Middle frontal gyrus (tissue), 1 donor: ENCODE data around the gene TMOD1.
"Not testable (repeated sequence)": the region's sequence is repeated elsewhere in the genome, so short reads cannot be mapped to it uniquely, and the experiment has no call there.

Experiments
- DNase-seq: peaks from one replicate; pipeline ENCODE4 v3.0.0-alpha.2; 2015; ENCODE audit warnings: low spot score; ENCODE audit errors: extremely low spot score

Gene TMOD1

DNA sequence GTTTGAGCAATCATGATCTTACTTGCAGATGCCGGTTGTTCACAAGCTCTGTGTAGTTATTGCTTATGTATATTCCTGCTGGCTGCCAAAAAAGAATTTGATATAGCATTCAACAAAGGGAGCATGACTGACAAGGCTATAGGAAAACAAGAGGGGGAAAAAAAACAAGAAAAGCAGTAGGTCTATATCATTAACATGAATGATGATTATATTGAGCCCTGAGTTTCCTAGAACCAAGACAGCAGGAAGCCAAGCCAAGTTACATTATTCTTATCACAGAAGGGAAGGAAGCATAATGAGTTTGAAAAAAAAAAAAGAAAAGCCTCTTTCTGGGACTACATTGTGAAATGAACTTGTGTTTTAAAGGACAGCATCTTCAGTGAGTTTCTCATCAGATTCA is 90.7 kb downstream of the TMOD1 start:
- no peak for DNase-seq

- peak; percentile 20 for DNase-seq
Observed at GRCh38 chr9:97593960-97594359, 92.5 kb downstream of the TMOD1 start.

DNA sequence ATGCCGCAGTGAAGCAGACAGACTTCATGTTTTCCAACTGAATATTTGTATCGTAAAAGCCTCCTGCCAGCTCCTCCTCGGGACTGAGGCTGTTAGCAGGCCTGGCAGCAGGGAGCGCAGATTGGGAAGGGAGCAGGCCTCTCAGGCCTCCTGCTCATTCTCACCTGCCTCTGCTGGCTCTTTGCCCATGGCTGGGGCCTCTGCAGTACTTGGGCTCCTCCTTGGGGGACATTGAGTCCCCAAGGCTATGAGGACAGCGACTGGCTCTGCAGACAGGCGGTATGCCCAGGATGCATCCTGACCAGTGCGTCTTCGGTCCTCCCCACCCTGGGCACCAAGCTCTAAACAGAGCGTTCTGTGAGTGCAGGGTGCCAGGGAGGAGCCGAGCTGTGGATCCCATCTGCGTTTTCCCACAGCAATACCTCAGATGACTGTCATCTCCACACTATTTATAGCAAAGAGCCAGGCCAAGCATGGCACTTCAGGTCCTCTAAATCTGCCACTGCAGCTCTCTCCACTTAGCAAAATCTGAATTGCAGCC is 93.0 kb downstream of the TMOD1 start:
- DNase-seq: no peak

GRCh38 chr9:97596906-97597305 is 95.4 kb downstream of the TMOD1 start:
- peak; percentile 24 for DNase-seq

DNA sequence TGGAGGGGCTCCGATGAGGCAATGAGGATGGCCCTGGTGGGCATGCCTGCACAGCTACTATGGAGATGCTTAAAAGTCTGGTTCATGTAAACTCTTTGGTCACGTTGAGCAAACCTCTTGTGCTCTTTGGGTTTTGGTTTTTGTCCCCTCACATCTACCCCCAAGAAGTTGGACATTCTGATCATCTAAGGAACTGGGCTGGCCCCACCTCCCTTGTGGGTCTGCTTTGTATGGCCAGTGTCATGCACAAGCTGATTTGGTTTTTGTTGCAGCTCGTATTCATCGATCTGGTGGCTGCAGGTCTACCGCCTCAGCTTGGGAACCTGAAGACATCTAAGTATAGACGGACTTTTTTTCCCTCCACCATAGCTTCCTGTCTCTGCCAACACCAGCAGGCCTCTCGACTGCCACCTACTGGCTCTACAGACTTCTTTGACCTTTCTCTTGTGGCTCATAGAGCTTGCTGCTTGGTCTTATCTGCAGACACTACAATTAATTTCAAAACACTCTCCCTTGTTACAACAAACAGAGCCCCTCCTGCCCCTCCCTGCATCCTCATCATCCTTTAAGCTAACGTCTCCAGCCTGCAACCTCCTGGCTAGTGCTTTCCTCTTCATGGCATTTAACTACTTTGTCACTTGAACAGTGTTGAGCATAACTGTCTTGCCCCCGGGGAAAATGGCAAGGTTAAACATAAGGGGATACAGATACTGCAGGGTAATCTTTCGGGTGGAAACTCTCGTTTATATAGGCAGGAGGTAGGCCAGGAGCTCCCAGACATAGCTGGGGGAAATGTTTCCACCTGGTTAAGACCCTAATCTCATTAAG is 97.2 kb downstream of the TMOD1 start:
- DNase-seq: peak; percentile 70

- no peak for DNase-seq
Observed at GRCh38 chr9:97599314-97599846, 97.9 kb downstream of the TMOD1 start.

DNA sequence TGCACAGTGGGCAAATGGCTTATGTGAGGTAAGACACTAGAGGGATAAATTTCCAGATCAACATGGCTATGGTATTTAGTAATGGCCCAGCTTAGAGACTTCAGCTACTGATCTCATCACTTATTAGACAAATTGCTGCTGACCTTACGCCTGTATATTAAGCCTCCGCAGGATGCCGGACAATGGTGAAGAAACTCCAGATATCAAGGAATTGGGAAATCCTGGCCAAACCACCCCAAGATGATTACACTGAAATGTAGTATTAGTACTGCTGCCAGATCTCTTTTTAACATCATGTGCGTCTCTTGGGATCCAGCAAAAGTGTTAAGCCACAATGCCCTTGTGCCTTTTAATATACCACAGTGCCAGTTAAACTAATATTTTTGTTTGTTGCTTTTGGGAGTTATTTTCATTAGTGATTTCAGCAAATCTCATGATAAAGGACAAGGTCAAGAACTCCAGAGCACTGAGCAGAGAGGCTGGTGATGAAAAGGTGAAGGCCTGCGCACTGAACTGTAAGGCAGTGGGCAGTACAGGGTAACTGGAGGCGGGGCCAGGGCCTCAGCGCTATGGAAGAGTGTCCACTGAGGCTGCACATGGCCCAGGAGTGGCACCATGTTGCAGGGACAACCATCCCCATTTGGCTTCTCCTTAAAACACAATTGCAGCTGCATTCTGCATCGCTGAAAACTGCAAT is 99.2 kb downstream of the TMOD1 start:
- no peak for DNase-seq

- DNase-seq: no peak
Observed at GRCh38 chr9:97601228-97601898, 99.9 kb downstream of the TMOD1 start.

- no peak for DNase-seq
Observed at GRCh38 chr9:97602430-97602829, 101.0 kb downstream of the TMOD1 start.

DNA sequence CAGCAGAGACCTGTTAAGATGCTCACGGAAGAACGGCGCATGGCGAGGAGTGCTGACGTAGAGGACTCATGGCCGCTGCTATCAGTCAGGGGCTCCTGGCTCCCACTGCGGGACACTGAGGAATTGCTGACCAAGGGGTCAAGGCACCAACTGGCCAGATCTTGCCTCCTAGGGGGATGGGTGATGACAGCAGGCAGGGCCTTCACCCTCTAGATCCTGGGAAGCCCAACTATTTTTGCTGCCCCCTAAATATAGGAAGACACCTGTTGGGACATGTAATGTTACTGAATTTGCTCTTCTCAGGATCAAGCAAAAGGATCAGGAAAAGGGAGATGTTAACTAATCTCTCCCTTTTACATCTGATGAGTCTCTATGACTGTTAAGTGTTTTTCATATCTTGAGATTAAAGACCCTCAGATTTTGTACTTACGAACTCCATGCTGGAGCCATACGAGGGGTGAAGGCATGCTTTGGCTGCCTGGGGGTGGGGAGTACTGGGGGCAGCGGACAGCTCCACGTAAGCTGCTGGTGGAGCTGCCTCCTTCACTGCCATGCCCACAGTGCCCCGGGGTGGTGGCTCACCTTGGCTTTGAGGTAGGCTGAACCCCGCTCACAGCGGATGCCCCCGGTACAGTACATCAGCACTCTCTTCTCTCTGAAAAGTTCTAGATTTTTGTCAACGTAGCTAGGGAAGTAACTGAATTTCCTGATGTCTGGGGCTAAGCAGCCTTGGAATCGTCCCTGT is 103.6 kb downstream of the TMOD1 start:
- DNase-seq: no peak

DNA sequence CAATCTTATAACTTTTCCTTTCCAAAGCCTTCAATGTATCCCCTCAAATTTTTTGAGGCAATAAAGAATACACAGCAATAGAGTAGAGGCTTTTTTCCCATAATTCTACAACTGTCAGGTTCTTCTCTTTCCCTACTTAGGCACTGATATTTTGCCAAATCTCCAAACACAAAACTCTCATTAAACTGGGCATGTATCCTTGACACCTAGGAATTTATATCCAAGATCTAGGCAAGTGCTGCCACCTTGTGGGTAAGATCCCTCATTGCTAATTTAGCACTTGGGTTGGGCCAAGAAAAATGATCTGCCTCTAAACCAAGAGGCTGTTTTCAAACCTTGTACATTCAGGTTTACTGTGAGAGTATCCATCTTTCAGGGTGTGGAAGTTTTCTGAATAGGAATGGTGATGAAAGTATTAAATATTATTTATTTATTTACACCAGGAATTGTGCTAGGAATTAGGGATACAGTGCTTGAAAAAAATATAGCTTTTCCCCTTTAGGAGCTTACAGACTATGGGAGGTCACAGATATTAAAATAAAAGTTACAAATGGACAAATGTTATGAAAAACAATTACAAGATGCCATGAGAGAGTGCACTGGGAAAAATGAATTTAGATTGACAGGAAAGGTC is 114.1 kb downstream of the TMOD1 start:
- DNase-seq: peak; percentile 66

DNA sequence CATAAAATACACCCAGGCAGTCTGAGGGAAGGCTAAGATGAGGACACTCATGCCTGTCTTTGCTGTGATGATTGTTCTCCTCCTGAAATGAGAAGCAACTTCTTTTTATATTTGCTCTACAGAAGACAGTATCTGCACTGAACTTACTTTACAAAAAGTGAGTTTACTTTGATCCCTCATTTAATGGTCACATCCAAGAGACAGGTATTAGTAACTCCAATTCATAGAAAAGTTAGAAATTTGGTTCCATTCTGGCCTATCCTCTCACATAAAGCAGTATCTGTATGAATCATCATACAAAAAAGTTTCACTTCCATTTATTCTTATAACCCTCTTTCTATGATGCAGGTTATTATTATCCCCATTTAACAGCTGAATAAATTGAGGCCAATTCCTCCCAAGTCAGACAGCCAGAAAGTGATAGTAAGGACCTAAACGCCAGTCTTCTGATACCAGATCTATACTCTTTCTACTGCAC is 116.5 kb downstream of the TMOD1 start:
- no peak for DNase-seq

DNA sequence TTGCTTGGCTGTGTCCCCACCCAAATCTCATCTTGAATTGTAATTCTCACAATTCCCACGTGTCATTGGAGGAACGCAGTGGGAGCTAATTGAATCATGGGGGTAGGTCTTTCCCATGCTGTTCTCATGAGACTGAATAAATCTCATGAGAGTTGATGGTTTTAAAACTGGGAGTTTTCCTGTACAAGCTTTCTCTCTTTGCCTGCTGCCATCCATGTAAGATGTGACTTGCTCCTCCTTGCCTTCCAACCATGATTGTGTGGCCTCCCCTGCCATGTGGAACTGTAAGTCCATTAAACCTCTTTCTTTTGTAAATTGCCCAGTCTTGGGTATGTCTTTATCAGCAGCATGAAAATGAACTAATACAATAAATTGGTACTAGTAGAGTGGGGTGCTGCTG is 118.6 kb downstream of the TMOD1 start:
- DNase-seq: not testable (repeated sequence)

DNA sequence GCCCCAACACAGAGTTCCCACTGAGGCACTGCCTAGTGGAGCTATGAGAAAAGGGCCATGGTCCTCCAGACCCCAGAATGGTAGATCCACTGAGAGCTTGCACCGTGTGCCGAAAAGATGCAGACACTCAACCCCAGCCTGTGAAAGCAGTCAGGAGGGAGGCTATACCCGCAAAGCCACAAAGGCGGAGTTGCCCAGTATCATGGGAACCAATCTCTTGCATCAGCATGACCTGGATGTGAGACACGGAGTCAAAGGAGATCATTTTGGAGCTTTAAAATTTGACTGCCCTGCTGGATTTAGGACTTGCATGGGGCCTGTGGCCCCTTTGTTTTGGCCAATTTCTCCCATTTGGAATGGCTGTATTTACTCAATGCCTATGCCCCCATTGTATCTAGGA is 121.0 kb downstream of the TMOD1 start:
- DNase-seq: not testable (repeated sequence)

DNA sequence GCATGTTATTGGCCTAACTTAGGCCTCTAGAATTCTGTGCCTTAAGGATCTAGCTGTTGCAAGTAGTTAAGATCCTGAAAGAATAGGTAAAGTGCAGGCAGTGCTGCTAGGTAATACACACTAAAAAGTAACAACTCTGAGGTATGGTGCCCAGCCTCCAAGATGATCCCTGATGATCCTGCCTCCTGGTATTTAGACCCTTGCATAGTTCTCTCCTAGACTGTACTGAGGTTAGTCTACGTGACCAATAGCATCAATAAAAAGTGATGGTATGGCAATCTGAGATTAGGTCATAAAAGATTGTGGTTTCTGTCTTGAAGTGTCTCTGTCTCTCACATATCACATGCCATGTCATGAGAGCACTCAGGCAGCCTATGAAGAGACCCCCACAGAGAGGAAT is 122.5 kb downstream of the TMOD1 start:
- DNase-seq: no peak

DNA sequence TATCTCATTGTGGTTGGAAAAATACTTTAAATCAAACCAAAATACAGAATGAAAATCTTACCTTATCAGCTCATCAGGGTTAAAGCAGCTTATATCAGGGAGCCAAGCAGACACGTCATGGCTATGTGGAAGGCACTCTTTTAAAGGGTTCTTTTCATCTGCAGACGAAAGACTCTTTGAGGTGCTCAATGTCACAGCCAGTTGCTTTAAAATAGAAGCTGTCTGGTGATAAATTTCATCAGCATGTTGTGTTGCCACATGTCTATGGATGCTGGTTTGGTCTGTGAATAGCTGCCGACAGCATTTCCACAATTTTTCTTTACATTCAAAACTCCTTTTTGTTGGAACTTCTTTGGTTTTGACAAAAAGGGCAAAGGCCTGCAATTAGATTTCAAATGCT is 124.2 kb downstream of the TMOD1 start:
- no peak for DNase-seq

GRCh38 chr9:97627624-97628023 is 126.2 kb downstream of the TMOD1 start:
- DNase-seq: no peak

- no peak for DNase-seq
Observed at GRCh38 chr9:97628668-97629067, 127.2 kb downstream of the TMOD1 start.

- no peak for DNase-seq
Observed at GRCh38 chr9:97629156-97629555, 127.7 kb downstream of the TMOD1 start.

GRCh38 chr9:97630591-97630990 is 129.1 kb downstream of the TMOD1 start:
- DNase-seq: no peak
